B cell (primary cell): ENCODE measurements around the gene TMEM108.

Source experiments
- CTCF ChIP-seq: fragments of 200-600 bp; IDR thresholded peaks from one replicate; pipeline ENCODE4 v1.8.0; 2022; ENCODE audit warnings: antibody characterized with exemption, mild to moderate bottlenecking
- EZH2 ChIP-seq: IDR thresholded peaks from 2 replicates; pipeline ENCODE4 v1.6.1; 2012; ENCODE audit warnings: borderline replicate concordance, low read depth, mild to moderate bottlenecking, moderate library complexity, low read length; ENCODE audit not compliant: insufficient read depth, poor library complexity, severe bottlenecking

- TF ChIP-seq CTCF, result no peak
- TF ChIP-seq EZH2, result no peak
Observed at GRCh38 chr3:133113927-133114597, 75.9 kb downstream of the TMEM108 start.
